Measurements from ENCODE around the gene VSIR.

DNA sequence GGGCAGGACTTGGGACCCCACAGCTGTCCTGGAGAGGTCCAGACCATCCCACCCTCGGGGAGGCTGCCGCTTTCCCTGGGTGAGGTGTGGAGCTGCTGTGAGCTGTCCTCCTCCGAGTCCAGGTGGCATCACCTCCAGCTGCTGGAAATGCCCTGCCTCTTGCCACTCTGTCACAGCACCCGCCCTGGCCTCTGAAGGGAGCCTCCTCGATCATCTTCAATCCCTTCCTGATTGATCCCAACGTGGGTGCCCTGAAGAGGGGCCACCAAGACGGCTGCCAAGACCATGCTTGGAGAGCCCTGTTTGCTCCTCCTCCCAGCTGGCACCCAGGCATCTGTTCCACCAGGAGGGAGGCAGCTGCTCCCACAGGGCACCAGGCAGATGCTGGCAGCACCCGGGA lies 58.3 kb downstream of the VSIR start:
- no peak for TF ChIP-seq CTCF (IDR thresholded peaks at IDR 0.05)
- no peak for TF ChIP-seq POLR2A (IDR thresholded peaks at IDR 0.05)
- no peak for TF ChIP-seq EP300 (IDR thresholded peaks at IDR 0.05)
